Measurements from ENCODE around the gene COPS6. TPM values are rescaled to one million over a fixed set of nuclear protein-coding genes. Genes with fewer than 3 reads are reported as not detected.

The COPS6 gene
- total and polyA plus RNA-seq, 2 donors (not counting 1 experiment from before 2014, with no cell fraction given) = 76.5 to 79.6 TPM

DNA sequence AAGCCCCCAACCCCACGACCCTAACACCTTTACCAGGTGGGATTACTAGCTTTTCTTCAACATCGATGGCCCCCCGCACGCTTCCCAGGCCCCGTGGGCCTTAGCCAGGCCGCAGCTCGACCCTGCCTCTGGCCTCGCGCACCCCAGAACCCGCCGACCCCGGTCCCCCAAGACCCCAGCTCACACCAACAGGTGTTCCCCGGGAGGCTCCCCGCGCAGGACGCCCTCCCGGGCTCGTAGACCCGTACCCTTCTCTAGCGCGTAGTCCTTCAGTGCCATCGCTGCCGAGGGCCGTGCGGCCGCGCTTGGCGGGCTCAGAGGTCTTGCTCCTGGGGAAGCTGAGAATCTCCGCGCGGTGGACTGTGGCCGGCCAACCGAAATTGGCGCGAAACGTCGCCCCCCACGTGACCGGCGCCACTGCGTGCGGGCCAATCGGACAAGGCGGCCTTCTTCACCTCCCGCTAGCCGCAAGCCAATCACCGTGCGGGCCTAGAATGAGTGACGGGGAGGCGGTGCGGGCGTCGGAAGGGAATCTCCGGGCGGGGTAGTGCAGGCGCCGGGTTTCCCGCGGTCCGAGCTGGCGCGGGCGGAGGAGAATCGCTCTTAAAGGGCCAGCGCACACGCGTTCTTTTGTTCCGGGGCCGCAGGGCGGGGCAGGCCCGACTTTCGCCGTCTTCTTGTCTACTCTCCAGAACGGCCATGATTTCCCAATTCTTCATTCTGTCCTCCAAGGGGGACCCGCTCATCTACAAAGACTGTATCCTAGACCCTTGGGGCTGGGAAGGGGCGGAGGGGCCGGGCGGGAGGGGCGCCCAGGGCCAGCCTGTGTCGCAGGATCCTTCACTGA is 12.5 kb downstream of the COPS6 start, which contains the start of the genes AP4M1 and MCM7:
Gene AP4M1 (plus strand): TSS at position 628 of the 847 bp plus-strand sequence. CDS start 72 bp downstream, at position 700.
Gene MCM7 (minus strand): TSS at position 382 of the 847 bp plus-strand sequence. CDS start 103 bp downstream, at position 279.
- Histone ChIP-seq H3K27ac (ENCODE audit: low read length in 2 of 2) (peak within 1 kb of the TSS; percentile 60 to 94), H2AFZ (ENCODE audit: insufficient read depth, low read depth, low read length, poor library complexity, severe bottlenecking) (peak within 1 kb of the TSS; percentile 93), H3K4me1 (ENCODE audit: control insufficient read depth in 2 of 2, insufficient read depth in 2 of 2, low read length in 2 of 2) (peaks cover 13 to 24% of the 10 kb centered on the region in 2 donors), H3K9me3 (ENCODE audit: control extremely low read depth in 1 of 3, control insufficient read depth in 2 of 3, insufficient read depth in 1 of 3, low read length in 2 of 3) (no peaks in the 10 kb centered on the region), H3K9ac (ENCODE audit: low read length) (peak within 1 kb of the TSS; percentile 93), H3K4me3 (ENCODE audit: control extremely low read depth in 1 of 5, extremely low read depth in 1 of 5, insufficient read depth in 1 of 5, low read depth in 2 of 5, low read length in 4 of 5) (peak within 1 kb of the TSS; percentile 85 to 92 (median 90)), H3K36me3 (replicated peaks in 1 of 2; ENCODE audit: control extremely low read depth in 1 of 2, control insufficient read depth in 1 of 2, extremely low read depth in 1 of 2, insufficient read depth in 2 of 2, low read length in 1 of 2) (peaks cover 2 to 34% of the 10 kb centered on the region in 2 experiments), H3K4me2 (replicated peaks; ENCODE audit: low read depth, low read length, poor library complexity, severe bottlenecking) (peak within 1 kb of the TSS; percentile 98), H4K20me1 (ENCODE audit: control insufficient read depth, insufficient read depth, low read length, poor library complexity, severe bottlenecking) (peaks cover 17% of the 10 kb centered on the region), H3K27me3 (replicated peaks in 1 of 4; ENCODE audit: control extremely low read depth in 1 of 4, control insufficient read depth in 3 of 4, insufficient read depth in 4 of 4, low read length in 3 of 4) (no peaks in the 10 kb centered on the region), H3K79me2 (ENCODE audit: control insufficient read depth, insufficient read depth, low read length) (peaks cover 40% of the 10 kb centered on the region)
- H3K9me3 Mint-ChIP-seq (ENCODE audit: insufficient read depth) = no peaks in the 10 kb centered on the region
- under 1% methylated on average over 80 of the region's 80 CpGs for WGBS (ENCODE audit: insufficient coverage)
- peak within 1 kb of the TSS; percentile 98 for H3K27ac Mint-ChIP-seq
- peak; percentile 97 for DNase-seq
- intact Hi-C loops (cut with micrococcal nuclease) = loop anchor here (1.0 kb wide), 4 partner anchors 18 to 47 kb away; partner anchors contain the start of genes CNPY4, LAMTOR4 and TAF6
- TF ChIP-seq, protein P1, sequence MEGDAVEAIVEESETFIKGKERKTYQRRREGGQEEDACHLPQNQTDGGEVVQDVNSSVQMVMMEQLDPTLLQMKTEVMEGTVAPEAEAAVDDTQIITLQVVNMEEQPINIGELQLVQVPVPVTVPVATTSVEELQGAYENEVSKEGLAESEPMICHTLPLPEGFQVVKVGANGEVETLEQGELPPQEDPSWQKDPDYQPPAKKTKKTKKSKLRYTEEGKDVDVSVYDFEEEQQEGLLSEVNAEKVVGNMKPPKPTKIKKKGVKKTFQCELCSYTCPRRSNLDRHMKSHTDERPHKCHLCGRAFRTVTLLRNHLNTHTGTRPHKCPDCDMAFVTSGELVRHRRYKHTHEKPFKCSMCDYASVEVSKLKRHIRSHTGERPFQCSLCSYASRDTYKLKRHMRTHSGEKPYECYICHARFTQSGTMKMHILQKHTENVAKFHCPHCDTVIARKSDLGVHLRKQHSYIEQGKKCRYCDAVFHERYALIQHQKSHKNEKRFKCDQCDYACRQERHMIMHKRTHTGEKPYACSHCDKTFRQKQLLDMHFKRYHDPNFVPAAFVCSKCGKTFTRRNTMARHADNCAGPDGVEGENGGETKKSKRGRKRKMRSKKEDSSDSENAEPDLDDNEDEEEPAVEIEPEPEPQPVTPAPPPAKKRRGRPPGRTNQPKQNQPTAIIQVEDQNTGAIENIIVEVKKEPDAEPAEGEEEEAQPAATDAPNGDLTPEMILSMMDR (IDR thresholded peaks at IDR 0.05) = no peak
- TF ChIP-seq EZH2 (IDR thresholded peaks at IDR 0.05; ENCODE audit: borderline replicate concordance, insufficient read depth, low read depth, low read length, poor library complexity, severe bottlenecking) = no peak
- ChIA-PET POLR2A (interaction anchor here (0.5 to 2.8 kb wide), 14 partner anchors 11 to 600 kb away, joined by 3 to 37 read pairs (median 8); partner anchors contain the start of genes COPS6, LAMTOR4, MBLAC1 and TRIM4), CTCF (interaction anchor here (1.0 to 5.3 kb wide), 8 partner anchors 11 to 511 kb away, joined by 3 to 43 read pairs (median 4); partner anchors contain the start of genes CNPY4, LAMTOR4, MBLAC1 and MOSPD3)
- peak within 1 kb of the TSS; percentile 96 for H3K4me3 Mint-ChIP-seq
- ATAC-seq (ENCODE audit: low read depth) = peak; percentile 86
- H3K4me1 Mint-ChIP-seq = peaks cover 40% of the 10 kb centered on the region
- no peaks in the 10 kb centered on the region for H3K27me3 Mint-ChIP-seq
